GM23248 (cell line): ENCODE data around the gene CPNE9.

Experiments used
- EZH2 ChIP-seq: fragments of 200-600 bp; sonication (generic); IDR thresholded peaks from 2 replicates; pipeline ENCODE4 v1.6.1; 2018; ENCODE audit warnings: antibody characterized with exemption, mild to moderate bottlenecking; ENCODE audit not compliant: insufficient read depth, poor library complexity, severe bottlenecking
- EZH2phosphoT487 ChIP-seq: fragments of 200-600 bp; sonication (generic); IDR thresholded peaks from 2 replicates; pipeline ENCODE4 v1.6.1; 2018; ENCODE audit warnings: antibody characterized with exemption, moderate library complexity, mild to moderate bottlenecking, low read depth; ENCODE audit not compliant: insufficient read depth

GRCh38 chr3:9675736-9676290, 27.8 kb upstream of the CPNE9 start:
- no peak for TF ChIP-seq EZH2
- no peak for TF ChIP-seq EZH2phosphoT487
